Measurements from ENCODE around the gene SLC52A3. TPM values are rescaled to one million over a fixed set of nuclear protein-coding genes. Genes with fewer than 3 reads are reported as not detected.

SLC52A3 gene
- total RNA-seq, 1 donor from 2014 or later, result 0.46 TPM

DNA sequence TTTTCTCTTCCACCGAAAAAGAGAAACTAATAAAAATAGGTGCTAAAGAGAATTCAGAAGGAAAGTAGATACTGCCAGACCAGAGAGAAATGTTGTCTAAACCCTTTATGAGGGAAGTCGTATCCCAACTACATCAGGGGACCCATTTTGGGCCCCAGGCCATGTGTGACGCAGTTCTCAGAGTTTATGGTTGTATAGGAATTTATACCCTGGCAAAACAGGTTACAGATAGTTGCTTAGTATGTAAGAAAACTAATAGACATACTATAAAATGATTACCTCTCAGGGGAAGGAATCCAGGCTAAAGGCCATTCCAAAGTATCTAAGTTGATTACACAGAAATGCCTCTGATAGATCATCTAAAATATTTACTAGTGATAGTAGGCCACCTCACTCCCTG is 28.6 kb upstream of the SLC52A3 start:
- TF ChIP-seq, protein P1, sequence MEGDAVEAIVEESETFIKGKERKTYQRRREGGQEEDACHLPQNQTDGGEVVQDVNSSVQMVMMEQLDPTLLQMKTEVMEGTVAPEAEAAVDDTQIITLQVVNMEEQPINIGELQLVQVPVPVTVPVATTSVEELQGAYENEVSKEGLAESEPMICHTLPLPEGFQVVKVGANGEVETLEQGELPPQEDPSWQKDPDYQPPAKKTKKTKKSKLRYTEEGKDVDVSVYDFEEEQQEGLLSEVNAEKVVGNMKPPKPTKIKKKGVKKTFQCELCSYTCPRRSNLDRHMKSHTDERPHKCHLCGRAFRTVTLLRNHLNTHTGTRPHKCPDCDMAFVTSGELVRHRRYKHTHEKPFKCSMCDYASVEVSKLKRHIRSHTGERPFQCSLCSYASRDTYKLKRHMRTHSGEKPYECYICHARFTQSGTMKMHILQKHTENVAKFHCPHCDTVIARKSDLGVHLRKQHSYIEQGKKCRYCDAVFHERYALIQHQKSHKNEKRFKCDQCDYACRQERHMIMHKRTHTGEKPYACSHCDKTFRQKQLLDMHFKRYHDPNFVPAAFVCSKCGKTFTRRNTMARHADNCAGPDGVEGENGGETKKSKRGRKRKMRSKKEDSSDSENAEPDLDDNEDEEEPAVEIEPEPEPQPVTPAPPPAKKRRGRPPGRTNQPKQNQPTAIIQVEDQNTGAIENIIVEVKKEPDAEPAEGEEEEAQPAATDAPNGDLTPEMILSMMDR (conservative IDR thresholded peaks at IDR 0.05; ENCODE audit: low read depth, low read length), result no peak

GRCh38 chr20:792248-792647 is 23.9 kb upstream of the SLC52A3 start:
- H3K4me3 ChIP-seq (ENCODE audit: low read depth, low read length), result no peak overlapping the region
- TF ChIP-seq, protein P1 (conservative IDR thresholded peaks at IDR 0.05; ENCODE audit: low read depth, low read length), result no peak
- DNase-seq (ENCODE audit: low read depth), result no peak

More for the DNA sequence above, 28.6 kb upstream of the SLC52A3 start:
- no peak for DNase-seq (ENCODE audit: low read depth)
- no peak overlapping the region for H3K4me3 ChIP-seq (ENCODE audit: low read depth, low read length)

GRCh38 chr20:791056-791455 is 22.8 kb upstream of the SLC52A3 start:
- no peak overlapping the region for H3K4me3 ChIP-seq (ENCODE audit: low read depth, low read length)
- no peak for DNase-seq (ENCODE audit: low read depth)
- TF ChIP-seq, protein P1 (conservative IDR thresholded peaks at IDR 0.05; ENCODE audit: low read depth, low read length), result no peak

GRCh38 chr20:787825-788224 is 19.5 kb upstream of the SLC52A3 start:
- no peak overlapping the region for H3K4me3 ChIP-seq (ENCODE audit: low read depth, low read length)
- no peak for DNase-seq (ENCODE audit: low read depth)
- TF ChIP-seq, protein P1 (conservative IDR thresholded peaks at IDR 0.05; ENCODE audit: low read depth, low read length), result no peak

- H3K4me3 ChIP-seq (ENCODE audit: low read depth, low read length), result no peak overlapping the region
- no peak for DNase-seq (ENCODE audit: low read depth)
- TF ChIP-seq, protein P1 (conservative IDR thresholded peaks at IDR 0.05; ENCODE audit: low read depth, low read length), result no peak
These were observed 11.5 kb upstream of the SLC52A3 start for GRCh38 chr20:779771-780170.

DNA sequence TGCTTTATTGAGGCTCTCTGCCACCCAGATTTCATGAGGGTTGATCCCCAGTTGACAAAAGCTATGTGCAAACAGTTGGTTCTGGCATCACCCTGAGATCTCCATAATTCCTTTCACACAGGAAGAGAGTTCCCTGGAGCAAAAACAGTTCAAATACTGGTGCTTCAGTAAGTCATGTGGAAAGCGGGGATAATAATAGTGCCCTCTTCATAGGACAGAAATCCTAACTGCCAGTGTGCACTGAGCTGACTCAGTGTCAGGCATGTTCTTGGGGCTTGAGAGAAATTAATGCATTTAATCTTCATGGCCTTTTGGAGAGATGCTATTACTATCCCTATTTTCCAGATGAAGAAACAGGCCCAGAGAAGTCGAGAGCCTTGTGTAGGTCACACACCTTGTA is 7.9 kb upstream of the SLC52A3 start:
- no peak for DNase-seq (ENCODE audit: low read depth)
- no peak overlapping the region for H3K4me3 ChIP-seq (ENCODE audit: low read depth, low read length)
- TF ChIP-seq, protein P1 (conservative IDR thresholded peaks at IDR 0.05; ENCODE audit: low read depth, low read length), result no peak

GRCh38 chr20:775679-776135 is 7.4 kb upstream of the SLC52A3 start:
- TF ChIP-seq, protein P1 (conservative IDR thresholded peaks at IDR 0.05; ENCODE audit: low read depth, low read length), result no peak
- no peak for DNase-seq (ENCODE audit: low read depth)
- H3K4me3 ChIP-seq (ENCODE audit: low read depth, low read length), result no peak overlapping the region
